ENCODE results near the gene PTX4. TPM values are rescaled to one million over a fixed set of nuclear protein-coding genes. Genes with fewer than 3 reads are reported as not detected.

Gene PTX4
- total and polyA plus RNA-seq, 2 experiments from 2014 or later: not detected

- Histone ChIP-seq H3K79me2 (replicated peaks; ENCODE audit: insufficient read depth) (no peaks in the 10 kb centered on the region), H3K27ac (ENCODE audit: low read depth) (no peak overlapping the region), H3K4me1 (ENCODE audit: insufficient read depth) (no peaks in the 10 kb centered on the region), H3K4me2 (no peak overlapping the region), H3K36me3 (ENCODE audit: insufficient read depth) (no peaks in the 10 kb centered on the region), H4K20me1 (replicated peaks; ENCODE audit: insufficient read depth) (peaks cover 4% of the 10 kb centered on the region; the same call in 1 of the 2 replicates), H3F3A (replicated peaks; ENCODE audit: low read depth) (no peaks in the 10 kb centered on the region), H3K4me3 (no peak overlapping the region), H2AFZ (no peak overlapping the region), H3K9me2 (ENCODE audit: insufficient read depth) (no peaks in the 10 kb centered on the region), H3K27me3 (ENCODE audit: insufficient read depth) (no peaks in the 10 kb centered on the region)
- H3K27me3 Mint-ChIP-seq (ENCODE audit: insufficient read depth, low read depth, poor library complexity): peaks cover 13% of the 10 kb centered on the region
- DNase-seq (ENCODE audit: low spot score) (no peak), ATAC-seq (no peak)
- H3K27ac Mint-ChIP-seq: no peak overlapping the region
- peaks cover 16% of the 10 kb centered on the region; the same call in 2 of the 3 replicates for H3K9me3 Mint-ChIP-seq
- peaks cover 44% of the 10 kb centered on the region for H3K36me3 Mint-ChIP-seq (ENCODE audit: low read depth)
- TF ChIP-seq JUNB (IDR thresholded peaks at IDR 0.05; ENCODE audit: unreplicated experiment) (no peak), STAT1 (IDR thresholded peaks at IDR 0.05; ENCODE audit: unreplicated experiment) (no peak), CREB1 (CRISPR knock-in tag; IDR thresholded peaks at IDR 0.05; ENCODE audit: low read depth) (no peak), NANOG (IDR thresholded peaks at IDR 0.05; ENCODE audit: borderline replicate concordance) (no peak), EZH2phosphoT487 (IDR thresholded peaks at IDR 0.05; ENCODE audit: unreplicated experiment) (no peak), ZNF114 (CRISPR knock-in tag; IDR thresholded peaks at IDR 0.05) (no peak)
- TF ChIP-seq, protein P1, sequence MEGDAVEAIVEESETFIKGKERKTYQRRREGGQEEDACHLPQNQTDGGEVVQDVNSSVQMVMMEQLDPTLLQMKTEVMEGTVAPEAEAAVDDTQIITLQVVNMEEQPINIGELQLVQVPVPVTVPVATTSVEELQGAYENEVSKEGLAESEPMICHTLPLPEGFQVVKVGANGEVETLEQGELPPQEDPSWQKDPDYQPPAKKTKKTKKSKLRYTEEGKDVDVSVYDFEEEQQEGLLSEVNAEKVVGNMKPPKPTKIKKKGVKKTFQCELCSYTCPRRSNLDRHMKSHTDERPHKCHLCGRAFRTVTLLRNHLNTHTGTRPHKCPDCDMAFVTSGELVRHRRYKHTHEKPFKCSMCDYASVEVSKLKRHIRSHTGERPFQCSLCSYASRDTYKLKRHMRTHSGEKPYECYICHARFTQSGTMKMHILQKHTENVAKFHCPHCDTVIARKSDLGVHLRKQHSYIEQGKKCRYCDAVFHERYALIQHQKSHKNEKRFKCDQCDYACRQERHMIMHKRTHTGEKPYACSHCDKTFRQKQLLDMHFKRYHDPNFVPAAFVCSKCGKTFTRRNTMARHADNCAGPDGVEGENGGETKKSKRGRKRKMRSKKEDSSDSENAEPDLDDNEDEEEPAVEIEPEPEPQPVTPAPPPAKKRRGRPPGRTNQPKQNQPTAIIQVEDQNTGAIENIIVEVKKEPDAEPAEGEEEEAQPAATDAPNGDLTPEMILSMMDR (conservative IDR thresholded peaks at IDR 0.05; ENCODE audit: low read depth in 2 of 2): no peak
- TF ChIP-seq, protein P2, sequence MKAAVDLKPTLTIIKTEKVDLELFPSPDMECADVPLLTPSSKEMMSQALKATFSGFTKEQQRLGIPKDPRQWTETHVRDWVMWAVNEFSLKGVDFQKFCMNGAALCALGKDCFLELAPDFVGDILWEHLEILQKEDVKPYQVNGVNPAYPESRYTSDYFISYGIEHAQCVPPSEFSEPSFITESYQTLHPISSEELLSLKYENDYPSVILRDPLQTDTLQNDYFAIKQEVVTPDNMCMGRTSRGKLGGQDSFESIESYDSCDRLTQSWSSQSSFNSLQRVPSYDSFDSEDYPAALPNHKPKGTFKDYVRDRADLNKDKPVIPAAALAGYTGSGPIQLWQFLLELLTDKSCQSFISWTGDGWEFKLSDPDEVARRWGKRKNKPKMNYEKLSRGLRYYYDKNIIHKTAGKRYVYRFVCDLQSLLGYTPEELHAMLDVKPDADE (IDR thresholded peaks at IDR 0.05): no peak
- H3K4me1 Mint-ChIP-seq: no peaks in the 10 kb centered on the region
- no peak overlapping the region for H3K4me3 Mint-ChIP-seq
Measured at GRCh38 chr16:1510272-1510671, 21.5 kb upstream of the PTX4 start.

GRCh38 chr16:1509307-1510221 lies 20.8 kb upstream of the PTX4 start:
- Histone ChIP-seq H4K20me1 (replicated peaks; ENCODE audit: insufficient read depth) (peaks cover 4% of the 10 kb centered on the region; the same call in 1 of the 2 replicates), H3K9me2 (ENCODE audit: insufficient read depth) (no peaks in the 10 kb centered on the region), H3K27ac (ENCODE audit: low read depth) (no peak overlapping the region), H3K4me3 (no peak overlapping the region), H3K27me3 (ENCODE audit: insufficient read depth) (no peaks in the 10 kb centered on the region), H3K79me2 (replicated peaks; ENCODE audit: insufficient read depth) (no peaks in the 10 kb centered on the region), H3K4me1 (ENCODE audit: insufficient read depth) (no peaks in the 10 kb centered on the region), H2AFZ (no peak overlapping the region), H3K4me2 (no peak overlapping the region), H3K36me3 (ENCODE audit: insufficient read depth) (no peaks in the 10 kb centered on the region), H3F3A (replicated peaks; ENCODE audit: low read depth) (no peaks in the 10 kb centered on the region)
- peaks cover 38% of the 10 kb centered on the region for H3K36me3 Mint-ChIP-seq (ENCODE audit: low read depth)
- no peak for ATAC-seq
- no peaks in the 10 kb centered on the region for H3K4me1 Mint-ChIP-seq
- peaks cover 15% of the 10 kb centered on the region; the same call in 2 of the 3 replicates for H3K9me3 Mint-ChIP-seq
- DNase-seq (ENCODE audit: low spot score): no peak
- H3K4me3 Mint-ChIP-seq: no peak overlapping the region
- H3K27me3 Mint-ChIP-seq (ENCODE audit: insufficient read depth, low read depth, poor library complexity): peaks cover 13% of the 10 kb centered on the region
- no peak overlapping the region for H3K27ac Mint-ChIP-seq
- TF ChIP-seq, protein P3, sequence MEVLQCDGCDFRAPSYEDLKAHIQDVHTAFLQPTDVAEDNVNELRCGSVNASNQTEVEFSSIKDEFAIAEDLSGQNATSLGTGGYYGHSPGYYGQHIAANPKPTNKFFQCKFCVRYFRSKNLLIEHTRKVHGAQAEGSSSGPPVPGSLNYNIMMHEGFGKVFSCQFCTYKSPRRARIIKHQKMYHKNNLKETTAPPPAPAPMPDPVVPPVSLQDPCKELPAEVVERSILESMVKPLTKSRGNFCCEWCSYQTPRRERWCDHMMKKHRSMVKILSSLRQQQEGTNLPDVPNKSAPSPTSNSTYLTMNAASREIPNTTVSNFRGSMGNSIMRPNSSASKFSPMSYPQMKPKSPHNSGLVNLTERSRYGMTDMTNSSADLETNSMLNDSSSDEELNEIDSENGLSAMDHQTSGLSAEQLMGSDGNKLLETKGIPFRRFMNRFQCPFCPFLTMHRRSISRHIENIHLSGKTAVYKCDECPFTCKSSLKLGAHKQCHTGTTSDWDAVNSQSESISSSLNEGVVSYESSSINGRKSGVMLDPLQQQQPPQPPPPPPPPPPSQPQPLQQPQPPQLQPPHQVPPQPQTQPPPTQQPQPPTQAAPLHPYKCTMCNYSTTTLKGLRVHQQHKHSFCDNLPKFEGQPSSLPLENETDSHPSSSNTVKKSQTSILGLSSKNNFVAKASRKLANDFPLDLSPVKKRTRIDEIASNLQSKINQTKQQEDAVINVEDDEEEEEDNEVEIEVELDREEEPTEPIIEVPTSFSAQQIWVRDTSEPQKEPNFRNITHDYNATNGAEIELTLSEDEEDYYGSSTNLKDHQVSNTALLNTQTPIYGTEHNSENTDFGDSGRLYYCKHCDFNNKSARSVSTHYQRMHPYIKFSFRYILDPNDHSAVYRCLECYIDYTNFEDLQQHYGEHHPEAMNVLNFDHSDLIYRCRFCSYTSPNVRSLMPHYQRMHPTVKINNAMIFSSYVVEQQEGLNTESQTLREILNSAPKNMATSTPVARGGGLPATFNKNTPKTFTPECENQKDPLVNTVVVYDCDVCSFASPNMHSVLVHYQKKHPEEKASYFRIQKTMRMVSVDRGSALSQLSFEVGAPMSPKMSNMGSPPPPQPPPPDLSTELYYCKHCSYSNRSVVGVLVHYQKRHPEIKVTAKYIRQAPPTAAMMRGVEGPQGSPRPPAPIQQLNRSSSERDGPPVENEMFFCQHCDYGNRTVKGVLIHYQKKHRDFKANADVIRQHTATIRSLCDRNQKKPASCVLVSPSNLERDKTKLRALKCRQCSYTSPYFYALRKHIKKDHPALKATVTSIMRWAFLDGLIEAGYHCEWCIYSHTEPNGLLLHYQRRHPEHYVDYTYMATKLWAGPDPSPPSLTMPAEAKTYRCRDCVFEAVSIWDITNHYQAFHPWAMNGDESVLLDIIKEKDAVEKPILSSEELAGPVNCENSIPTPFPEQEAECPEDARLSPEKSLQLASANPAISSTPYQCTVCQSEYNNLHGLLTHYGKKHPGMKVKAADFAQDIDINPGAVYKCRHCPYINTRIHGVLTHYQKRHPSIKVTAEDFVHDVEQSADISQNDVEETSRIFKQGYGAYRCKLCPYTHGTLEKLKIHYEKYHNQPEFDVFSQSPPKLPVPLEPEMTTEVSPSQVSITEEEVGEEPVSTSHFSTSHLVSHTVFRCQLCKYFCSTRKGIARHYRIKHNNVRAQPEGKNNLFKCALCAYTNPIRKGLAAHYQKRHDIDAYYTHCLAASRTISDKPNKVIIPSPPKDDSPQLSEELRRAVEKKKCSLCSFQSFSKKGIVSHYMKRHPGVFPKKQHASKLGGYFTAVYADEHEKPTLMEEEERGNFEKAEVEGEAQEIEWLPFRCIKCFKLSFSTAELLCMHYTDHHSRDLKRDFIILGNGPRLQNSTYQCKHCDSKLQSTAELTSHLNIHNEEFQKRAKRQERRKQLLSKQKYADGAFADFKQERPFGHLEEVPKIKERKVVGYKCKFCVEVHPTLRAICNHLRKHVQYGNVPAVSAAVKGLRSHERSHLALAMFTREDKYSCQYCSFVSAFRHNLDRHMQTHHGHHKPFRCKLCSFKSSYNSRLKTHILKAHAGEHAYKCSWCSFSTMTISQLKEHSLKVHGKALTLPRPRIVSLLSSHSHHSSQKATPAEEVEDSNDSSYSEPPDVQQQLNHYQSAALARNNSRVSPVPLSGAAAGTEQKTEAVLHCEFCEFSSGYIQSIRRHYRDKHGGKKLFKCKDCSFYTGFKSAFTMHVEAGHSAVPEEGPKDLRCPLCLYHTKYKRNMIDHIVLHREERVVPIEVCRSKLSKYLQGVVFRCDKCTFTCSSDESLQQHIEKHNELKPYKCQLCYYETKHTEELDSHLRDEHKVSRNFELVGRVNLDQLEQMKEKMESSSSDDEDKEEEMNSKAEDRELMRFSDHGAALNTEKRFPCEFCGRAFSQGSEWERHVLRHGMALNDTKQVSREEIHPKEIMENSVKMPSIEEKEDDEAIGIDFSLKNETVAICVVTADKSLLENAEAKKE (CRISPR knock-in tag; IDR thresholded peaks at IDR 0.05): no peak
- TF ChIP-seq ZNF331 (CRISPR knock-in tag; IDR thresholded peaks at IDR 0.05; ENCODE audit: low read depth): no peak
